Stimulated activated CD8-positive, alpha-beta memory T cell treated with anti-CD3 and anti-CD28 coated beads, Interleukin-12 subunit alpha, Interleukin-12 subunit beta, amount 100 ng/mL, for 24 hours (primary cell): ENCODE data around the gene CRY1.
A peak's percentile ranks its signal among the peaks of the same experiment; 100 is the strongest.

ENCODE experiments used
- DNase-seq: peaks from one replicate; pipeline ENCODE4 v3.0.0-alpha.2; 2020; ENCODE audit errors: extremely low read depth

CRY1 gene

GRCh38 chr12:106964526-106964925 is 128.8 kb downstream of the CRY1 start:
- no peak for DNase-seq

DNA sequence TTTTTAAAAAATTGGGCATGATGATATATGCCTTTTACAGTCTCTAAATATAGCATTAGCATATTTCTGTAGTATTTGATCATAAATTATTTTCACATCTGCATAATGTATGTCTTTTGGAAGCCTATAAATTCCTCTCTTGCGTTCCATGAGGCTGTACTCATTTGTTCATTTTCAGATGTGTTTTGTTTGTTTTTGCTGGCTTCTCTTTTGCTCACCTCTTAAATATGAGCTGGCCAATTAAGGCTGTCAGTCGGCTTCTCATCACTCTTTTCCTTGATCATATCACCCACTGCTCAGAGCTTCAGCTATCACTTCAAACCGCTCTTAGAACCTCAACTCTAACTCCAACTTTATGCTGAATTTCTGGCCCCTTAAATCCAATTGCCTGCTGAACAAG is 131.1 kb downstream of the CRY1 start:
- no peak for DNase-seq

GRCh38 chr12:106960443-106960842 is 132.9 kb downstream of the CRY1 start:
- DNase-seq: no peak

GRCh38 chr12:106957583-106957982 is 135.8 kb downstream of the CRY1 start:
- no peak for DNase-seq

DNA sequence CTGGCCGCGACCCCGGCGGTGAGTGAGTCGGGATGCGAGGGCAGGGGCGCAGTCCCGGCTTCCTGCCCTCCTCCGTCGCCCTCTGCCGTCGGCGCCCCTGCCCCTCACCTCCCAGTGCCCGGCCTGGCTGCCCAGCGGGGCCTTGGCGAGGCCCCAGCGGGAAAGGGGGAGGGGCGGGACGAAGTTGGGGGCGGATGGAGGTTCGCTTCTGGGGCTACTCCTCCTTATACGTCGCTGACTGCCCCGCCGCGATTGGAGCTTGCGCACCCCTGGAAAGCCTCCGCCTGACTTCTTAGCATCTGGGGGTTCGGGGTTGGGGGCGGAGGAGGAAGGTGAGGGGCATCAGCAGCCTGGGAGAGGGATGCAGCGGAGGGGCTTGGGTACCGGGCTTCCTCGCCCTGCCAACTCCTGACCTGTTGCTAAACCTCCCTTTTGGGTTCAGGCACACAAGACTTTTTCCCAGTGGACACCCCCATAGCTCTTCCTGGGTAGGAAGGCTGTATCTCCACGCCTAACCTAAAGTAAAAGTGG is 137.2 kb downstream of the CRY1 start:
- no peak for DNase-seq

- DNase-seq: peak; percentile 81
These were observed 137.8 kb downstream of the CRY1 start, which contains the start of gene TMEM263 for GRCh38 chr12:106955377-106956047. TSS of gene TMEM263 (plus strand) at chr12:106955907. CDS start at chr12:106967117, 11,210 bp downstream.

- no peak for DNase-seq
These were observed 138.6 kb downstream of the CRY1 start for GRCh38 chr12:106954462-106955376.

- DNase-seq: no peak
These were observed 139.7 kb downstream of the CRY1 start for GRCh38 chr12:106953352-106954250.

- no peak for DNase-seq
These were observed 142.8 kb downstream of the CRY1 start for GRCh38 chr12:106950591-106950990.

GRCh38 chr12:106947461-106947860 is 145.9 kb downstream of the CRY1 start:
- DNase-seq: no peak

DNA sequence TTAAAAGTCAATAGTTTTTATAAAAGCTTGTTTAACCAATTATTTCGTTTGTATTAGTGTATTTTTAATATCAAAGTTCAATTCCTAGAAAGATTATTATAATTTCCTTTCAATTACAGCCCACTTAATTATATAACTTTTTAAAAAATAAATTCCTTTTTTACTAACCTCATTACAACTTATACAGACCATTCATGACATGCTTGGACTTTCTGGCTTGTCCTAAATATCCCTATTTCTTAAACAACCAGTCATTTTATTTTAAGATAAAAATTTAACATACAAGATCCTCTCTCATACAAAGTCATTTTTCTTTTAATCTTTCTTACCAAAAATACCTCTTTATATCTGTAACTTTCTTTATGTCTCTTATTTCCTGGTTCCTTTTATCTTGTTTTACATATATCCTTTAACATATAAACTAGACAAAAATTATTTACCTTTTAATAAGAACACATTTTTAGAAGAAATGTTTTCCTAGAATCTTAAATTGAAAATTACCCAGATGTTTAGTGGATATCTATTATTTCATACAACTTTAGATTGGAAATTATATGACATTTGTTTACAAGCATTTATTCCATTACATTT is 148.0 kb downstream of the CRY1 start:
- DNase-seq: no peak

- DNase-seq: no peak
These were observed 150.6 kb downstream of the CRY1 start for GRCh38 chr12:106942775-106943174.

GRCh38 chr12:106941481-106942156 is 151.7 kb downstream of the CRY1 start:
- DNase-seq: no peak
